ENCODE measurements around the gene SF3B2. TPM values are rescaled to one million over a fixed set of nuclear protein-coding genes. Genes with fewer than 3 reads are reported as not detected.

SF3B2 gene
- total RNA-seq, 1 donor from 2014 or later: 145 TPM

DNA sequence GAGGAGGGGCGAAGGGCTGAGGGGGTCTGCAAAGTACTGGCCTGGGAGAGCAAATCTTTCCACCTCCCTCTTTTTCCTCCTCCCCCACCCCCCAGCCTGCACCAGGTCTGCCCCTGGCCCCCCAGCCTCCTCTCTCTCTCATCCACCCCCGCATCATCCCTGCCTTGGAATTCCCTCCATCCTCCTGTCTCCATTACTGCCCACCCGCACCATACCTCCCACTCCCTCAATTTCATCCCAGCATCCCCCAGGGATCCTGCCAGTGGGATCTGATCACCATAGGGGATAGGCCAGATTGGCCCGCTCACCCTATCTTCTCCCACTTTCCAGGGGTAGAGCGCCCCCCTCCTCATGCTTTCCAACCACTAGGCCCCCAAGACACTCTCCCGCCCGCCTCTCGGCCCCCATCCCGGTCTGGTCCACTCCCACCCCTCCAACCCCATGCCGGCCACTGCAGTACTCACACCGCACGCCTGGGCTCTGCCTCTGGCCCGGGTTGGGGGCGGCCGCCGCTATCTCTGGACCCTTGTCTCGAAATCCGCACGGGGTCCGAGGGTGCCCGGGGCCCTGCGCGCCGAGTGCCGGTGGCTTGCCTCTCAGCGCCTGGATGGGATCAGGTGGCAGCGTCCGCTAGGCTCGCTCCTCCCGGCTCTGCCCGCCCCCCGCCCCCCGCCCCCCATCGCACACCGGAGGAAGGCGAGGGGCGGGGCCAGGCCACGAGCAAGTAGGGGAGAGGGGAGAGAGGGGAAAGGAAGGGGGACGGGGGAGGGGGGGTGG lies 3.4 kb upstream of the SF3B2 start, which contains the start of gene GAL3ST3:
Gene GAL3ST3 (minus strand): TSS at position 615 of the 777 bp plus-strand sequence. CDS start 3,746 bp downstream, outside the sequence.
- H3K9me3 ChIP-seq: no peaks in the 10 kb centered on the region
- H3K4me3 ChIP-seq: no peak within 1 kb of the TSS
- ATAC-seq (no peak), DNase-seq (no peak)
- intact Hi-C loops (cut with DNase I): no loop called here
- peaks cover 18% of the 10 kb centered on the region for H3K4me1 ChIP-seq
- TF ChIP-seq, protein P1, sequence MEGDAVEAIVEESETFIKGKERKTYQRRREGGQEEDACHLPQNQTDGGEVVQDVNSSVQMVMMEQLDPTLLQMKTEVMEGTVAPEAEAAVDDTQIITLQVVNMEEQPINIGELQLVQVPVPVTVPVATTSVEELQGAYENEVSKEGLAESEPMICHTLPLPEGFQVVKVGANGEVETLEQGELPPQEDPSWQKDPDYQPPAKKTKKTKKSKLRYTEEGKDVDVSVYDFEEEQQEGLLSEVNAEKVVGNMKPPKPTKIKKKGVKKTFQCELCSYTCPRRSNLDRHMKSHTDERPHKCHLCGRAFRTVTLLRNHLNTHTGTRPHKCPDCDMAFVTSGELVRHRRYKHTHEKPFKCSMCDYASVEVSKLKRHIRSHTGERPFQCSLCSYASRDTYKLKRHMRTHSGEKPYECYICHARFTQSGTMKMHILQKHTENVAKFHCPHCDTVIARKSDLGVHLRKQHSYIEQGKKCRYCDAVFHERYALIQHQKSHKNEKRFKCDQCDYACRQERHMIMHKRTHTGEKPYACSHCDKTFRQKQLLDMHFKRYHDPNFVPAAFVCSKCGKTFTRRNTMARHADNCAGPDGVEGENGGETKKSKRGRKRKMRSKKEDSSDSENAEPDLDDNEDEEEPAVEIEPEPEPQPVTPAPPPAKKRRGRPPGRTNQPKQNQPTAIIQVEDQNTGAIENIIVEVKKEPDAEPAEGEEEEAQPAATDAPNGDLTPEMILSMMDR (IDR thresholded peaks at IDR 0.05): no peak
- H3K27ac ChIP-seq: no peak within 1 kb of the TSS
- H3K27me3 ChIP-seq (ENCODE audit: low read depth): peaks cover 28% of the 10 kb centered on the region
- peaks cover 3% of the 10 kb centered on the region for H3K36me3 ChIP-seq

DNA sequence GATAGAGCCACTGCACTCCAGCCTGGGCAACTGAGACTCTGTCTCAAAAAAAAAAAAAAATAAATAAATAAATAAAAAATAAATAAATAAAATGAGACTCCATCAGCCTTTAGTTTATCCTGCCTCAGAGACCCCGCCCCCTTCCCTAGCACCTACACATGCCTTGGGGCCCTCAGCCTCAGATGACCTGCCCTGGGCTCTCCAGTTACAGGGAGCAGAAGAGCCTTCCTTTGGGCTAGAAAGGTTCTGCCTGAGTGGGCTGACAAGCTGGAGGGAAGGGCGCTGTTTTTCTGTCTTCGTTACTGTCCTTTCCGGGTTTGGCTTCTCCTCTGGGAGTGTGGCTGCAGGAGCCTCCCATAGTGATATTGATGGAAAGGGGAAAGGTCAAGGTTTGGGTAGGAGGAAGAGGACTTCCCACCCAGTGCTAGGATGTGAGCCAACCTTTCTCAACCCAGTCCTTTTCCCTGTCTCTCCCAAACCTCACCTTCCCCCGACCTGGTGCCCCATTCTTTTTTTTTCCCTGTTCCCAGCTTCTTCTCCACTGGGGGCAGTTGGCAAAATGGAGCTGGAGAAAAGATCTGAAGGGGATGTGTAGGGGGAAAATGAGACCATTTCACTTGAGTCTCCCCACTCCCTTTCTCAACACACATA lies 1.5 kb upstream of the SF3B2 start:
- ATAC-seq (no peak), DNase-seq (no peak)
- Histone ChIP-seq H3K4me1 (peaks cover 21% of the 10 kb centered on the region), H3K27ac (no peak overlapping the region), H3K27me3 (ENCODE audit: low read depth) (peaks cover 28% of the 10 kb centered on the region), H3K9me3 (no peaks in the 10 kb centered on the region), H3K36me3 (peaks cover 23% of the 10 kb centered on the region), H3K4me3 (no peak overlapping the region)
- intact Hi-C loops (cut with DNase I): no loop called here
- TF ChIP-seq, protein P1 (IDR thresholded peaks at IDR 0.05): no peak

DNA sequence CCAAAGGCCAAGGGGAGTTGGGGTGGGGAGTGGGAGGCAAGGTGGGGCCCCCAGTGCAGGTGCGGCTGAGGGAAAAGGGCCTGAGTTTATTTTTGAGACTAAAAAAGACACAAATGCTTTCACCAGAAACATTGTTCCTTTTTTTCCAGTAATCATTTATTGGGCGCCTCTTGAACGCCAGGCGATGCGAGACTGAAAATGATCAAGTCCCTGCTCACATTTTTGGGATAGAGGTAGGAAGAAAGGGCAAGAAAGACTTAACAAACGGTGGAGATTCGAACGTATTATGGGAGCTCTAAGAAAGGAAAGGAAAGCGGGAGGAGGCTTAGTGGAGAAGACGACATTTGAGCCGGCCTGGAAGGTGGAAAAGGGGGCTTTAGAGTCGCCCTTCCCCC lies 796 bp upstream of the SF3B2 start:
- TF ChIP-seq, protein P1 (IDR thresholded peaks at IDR 0.05): no peak
- peak overlapping the region; percentile 99 for H3K4me3 ChIP-seq
- ATAC-seq: no peak

DNA sequence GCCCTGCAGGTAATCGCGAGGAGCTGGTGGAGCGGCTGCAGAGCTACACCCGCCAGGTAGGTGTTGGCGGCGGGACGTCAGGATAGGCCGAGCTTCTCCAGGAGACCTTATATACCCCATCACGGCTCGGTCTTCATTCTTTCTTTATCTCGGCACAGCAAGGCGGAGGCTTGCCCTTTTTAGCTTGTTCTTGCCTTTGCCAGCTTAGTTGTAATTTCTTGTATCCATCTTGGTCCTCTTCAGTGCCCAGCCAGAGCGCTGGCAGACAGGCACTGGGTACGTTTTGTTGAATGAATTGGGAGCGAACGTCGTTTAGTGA lies 459 bp downstream of the SF3B2 start:
- no peak for ATAC-seq
- TF ChIP-seq, protein P1 (IDR thresholded peaks at IDR 0.05): no peak
- DNase-seq: no peak
- Histone ChIP-seq H3K36me3 (peaks cover 42% of the 10 kb centered on the region), H3K4me3 (peak overlapping the region; percentile 99), H3K27ac (peak overlapping the region; percentile 92), H3K4me1 (peaks cover 21% of the 10 kb centered on the region), H3K27me3 (ENCODE audit: low read depth) (peaks cover 23% of the 10 kb centered on the region), H3K9me3 (no peaks in the 10 kb centered on the region)
- intact Hi-C loops (cut with DNase I): no loop called here

More for the DNA sequence above, 796 bp upstream of the SF3B2 start:
- Histone ChIP-seq H3K4me1 (peaks cover 21% of the 10 kb centered on the region), H3K27ac (peak overlapping the region; percentile 92), H3K36me3 (peaks cover 29% of the 10 kb centered on the region), H3K27me3 (ENCODE audit: low read depth) (peaks cover 28% of the 10 kb centered on the region), H3K9me3 (no peaks in the 10 kb centered on the region)
- no peak for DNase-seq
- intact Hi-C loops (cut with DNase I): no loop called here

DNA sequence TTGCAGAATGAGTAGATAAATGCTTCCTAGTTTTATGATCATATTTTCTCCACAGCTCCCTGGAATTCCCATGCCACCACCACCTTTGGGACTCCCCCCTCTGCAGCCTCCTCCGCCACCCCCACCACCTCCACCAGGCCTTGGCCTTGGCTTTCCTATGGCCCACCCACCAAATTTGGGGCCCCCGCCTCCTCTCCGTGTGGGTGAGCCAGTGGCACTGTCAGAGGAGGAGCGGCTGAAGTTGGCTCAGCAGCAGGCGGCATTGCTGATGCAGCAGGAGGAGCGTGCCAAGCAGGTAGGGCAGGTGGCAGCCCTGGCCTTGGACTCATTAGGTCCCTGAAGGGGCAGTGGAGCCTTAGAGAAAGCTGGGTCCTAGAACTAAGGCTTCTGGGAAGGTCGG lies 2.9 kb downstream of the SF3B2 start:
- DNase-seq (no peak), ATAC-seq (no peak)
- no peak overlapping the region for H3K27ac ChIP-seq
- H3K36me3 ChIP-seq: peaks cover 66% of the 10 kb centered on the region
- TF ChIP-seq, protein P1 (IDR thresholded peaks at IDR 0.05): no peak
- intact Hi-C loops (cut with DNase I): no loop called here
- no peaks in the 10 kb centered on the region for H3K27me3 ChIP-seq (ENCODE audit: low read depth)
- H3K9me3 ChIP-seq: no peaks in the 10 kb centered on the region
- no peak overlapping the region for H3K4me3 ChIP-seq
- peaks cover 21% of the 10 kb centered on the region for H3K4me1 ChIP-seq

Measured in lower lobe of right lung (tissue), 2 donors.